VCaP (cell line): ENCODE results near the gene SAMMSON.
A peak's percentile ranks its signal among the peaks of the same experiment; 100 is the strongest.

Experiments
- H3K27ac ChIP-seq: fragments of 450-650 bp; 2 replicates; pipeline ENCODE4 v1.5.1; 2017
- TF ChIP-seq, protein P1 (sequence below): fragments of 450-650 bp; conservative IDR thresholded peaks from 2 replicates; pipeline ENCODE4 v1.5.1; 2017; ENCODE audit warnings: mild to moderate bottlenecking, moderate library complexity

SAMMSON gene

DNA sequence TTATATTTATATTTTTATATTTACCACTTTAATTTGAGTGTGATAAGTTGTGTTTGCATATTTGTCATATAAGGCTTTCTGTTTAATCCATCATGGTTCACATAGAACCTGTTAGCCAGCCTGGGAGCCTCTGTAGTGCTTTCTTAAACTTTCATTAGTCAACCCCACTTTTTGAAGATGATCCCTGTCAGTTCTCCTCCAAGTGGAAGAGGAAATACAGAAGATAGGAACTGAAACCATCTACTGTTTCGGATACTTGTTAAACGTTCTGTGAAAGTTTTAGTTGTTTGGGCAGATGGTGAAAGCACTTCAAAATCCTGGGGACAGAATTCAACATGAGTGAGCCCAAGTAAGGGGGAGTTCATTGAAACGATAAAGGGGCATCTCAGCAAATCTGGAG lies 4.6 kb upstream of the SAMMSON start:
- TF ChIP-seq, protein P1, sequence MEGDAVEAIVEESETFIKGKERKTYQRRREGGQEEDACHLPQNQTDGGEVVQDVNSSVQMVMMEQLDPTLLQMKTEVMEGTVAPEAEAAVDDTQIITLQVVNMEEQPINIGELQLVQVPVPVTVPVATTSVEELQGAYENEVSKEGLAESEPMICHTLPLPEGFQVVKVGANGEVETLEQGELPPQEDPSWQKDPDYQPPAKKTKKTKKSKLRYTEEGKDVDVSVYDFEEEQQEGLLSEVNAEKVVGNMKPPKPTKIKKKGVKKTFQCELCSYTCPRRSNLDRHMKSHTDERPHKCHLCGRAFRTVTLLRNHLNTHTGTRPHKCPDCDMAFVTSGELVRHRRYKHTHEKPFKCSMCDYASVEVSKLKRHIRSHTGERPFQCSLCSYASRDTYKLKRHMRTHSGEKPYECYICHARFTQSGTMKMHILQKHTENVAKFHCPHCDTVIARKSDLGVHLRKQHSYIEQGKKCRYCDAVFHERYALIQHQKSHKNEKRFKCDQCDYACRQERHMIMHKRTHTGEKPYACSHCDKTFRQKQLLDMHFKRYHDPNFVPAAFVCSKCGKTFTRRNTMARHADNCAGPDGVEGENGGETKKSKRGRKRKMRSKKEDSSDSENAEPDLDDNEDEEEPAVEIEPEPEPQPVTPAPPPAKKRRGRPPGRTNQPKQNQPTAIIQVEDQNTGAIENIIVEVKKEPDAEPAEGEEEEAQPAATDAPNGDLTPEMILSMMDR = no peak
- H3K27ac ChIP-seq = no peak overlapping the region

DNA sequence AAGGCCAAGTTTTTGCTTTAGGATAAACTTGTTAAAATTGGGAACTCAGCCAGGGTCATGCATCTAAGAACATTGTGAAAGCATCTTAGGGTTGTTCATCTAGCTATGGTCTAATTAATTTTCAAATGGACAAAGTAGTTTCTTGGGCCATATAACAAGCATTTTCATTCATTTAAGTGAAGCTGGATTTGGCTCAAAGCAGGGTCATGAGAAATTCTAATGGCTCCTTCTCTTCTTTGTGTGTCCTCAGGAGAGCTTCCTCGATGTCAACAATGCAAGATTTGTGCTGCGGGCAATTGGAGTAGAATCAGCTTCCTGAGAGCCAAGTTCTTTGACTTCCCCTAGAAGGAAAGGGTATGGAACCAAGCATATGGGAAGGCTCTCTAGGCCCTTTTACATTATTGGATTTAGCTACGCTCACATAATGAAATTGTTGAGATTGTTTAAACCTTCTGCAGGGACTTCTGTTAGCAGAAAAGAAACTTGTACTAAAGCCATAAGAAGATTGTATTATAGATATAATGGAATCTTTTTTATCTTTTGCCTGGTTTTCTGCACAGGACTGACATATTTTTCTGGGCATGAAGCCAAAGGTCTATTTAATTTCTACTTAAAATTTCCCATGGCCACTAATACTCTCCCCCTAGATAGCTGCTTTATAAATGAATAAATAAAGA lies 1.8 kb upstream of the SAMMSON start:
- peak overlapping the region; percentile 5 for H3K27ac ChIP-seq
- TF ChIP-seq, protein P1 = no peak

DNA sequence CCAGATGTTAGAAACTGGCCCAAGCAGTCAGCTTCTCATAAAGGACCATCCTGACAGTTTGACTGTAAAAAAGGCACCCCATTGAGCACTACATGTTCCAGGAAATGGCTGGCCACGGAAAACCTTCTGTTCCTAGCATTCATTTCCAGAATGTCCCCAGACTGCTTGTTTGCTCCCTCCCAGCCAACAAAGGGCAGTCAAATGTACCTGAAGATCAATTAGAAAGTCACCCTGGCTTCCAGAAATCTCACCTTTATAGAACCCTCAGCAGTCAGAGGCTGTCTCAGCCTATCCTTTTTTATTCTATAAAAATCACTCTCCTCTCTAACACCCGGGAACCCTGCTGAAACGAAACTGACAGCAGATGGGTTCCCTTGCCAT lies 784 bp upstream of the SAMMSON start:
- peak overlapping the region; percentile 5; the same call in 1 of the 2 replicates for H3K27ac ChIP-seq
- TF ChIP-seq, protein P1 = no peak

DNA sequence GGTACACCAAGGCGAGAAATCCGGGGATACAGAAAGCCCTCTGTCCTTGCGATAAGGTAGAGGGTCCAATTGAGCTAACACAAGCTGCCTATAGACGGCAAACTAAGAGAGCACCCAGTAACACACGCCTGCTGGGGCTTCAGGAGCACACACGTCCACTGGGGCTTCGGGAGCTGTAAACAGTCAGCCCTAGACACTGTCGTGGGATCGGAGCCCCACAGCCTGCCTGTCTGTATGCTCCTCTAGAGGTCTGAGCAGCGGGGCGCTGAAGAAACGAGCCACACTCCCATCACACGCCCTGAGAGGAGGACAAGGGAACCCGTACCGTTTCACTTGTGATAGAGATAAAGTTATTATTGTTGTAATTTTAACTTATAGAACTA lies 486 bp downstream of the SAMMSON start:
- no peak overlapping the region for H3K27ac ChIP-seq
- TF ChIP-seq, protein P1 = no peak

DNA sequence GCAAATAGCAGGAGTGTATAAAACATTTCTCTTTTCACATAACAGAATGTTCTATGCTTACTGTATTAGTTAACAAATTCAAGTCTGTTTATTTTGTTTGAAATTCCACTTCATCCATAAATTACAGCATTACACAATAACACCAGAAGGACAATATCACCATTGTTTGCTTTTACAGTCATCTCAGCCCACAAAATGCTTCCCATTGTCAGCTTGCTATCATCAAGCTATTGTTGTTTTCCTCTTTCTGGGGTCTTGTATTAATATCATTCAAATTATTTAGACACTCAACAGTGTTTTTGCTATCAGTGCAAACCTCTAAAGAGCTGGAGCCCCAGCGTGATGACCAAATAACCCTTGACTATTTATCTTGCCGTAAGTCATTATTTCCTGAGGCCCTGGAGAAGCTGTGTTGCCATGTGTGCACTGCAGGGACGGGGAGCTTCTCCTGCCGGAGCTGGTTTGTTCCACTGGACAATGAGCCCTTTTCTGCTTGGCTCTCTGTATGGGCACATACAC lies 1.1 kb downstream of the SAMMSON start:
- no peak overlapping the region for H3K27ac ChIP-seq
- TF ChIP-seq, protein P1 = no peak

DNA sequence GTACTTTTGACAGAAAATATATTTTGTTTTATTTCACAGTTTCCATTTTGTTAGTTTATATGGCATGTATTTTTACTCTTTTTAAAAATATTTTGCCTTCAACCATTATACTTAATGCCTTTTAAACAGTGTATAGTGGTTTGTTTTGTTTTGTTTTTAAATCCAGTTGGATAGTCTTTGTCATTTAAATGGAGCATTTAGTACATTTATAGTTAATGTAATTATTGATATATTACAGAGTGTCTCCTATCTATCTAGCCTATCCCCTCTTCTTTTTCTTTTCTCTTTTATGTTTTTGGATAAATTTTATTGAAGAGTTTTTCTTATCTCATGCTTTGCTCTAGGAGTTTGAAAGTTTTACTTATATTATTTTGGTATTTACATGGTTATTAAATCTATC lies 3.6 kb downstream of the SAMMSON start:
- TF ChIP-seq, protein P1 = no peak
- no peak overlapping the region for H3K27ac ChIP-seq

DNA sequence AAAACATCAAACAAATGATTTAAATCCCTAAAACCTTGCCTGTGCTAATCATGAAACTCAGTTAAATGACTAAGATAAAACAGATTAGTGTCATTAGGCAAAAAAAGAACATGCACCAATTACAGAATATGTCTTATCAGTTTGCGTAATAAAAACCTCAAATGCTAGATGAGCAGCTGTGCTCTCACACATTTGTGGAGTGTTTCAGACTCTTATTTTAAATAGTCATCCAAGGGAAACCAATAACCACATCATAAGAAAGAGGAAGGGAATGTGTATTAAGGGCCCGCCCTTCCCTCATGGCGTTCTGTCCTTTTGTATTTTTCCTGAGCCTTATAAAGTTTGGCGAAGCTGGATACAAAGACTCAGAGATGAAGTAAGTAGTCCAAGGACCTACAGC lies 6.6 kb downstream of the SAMMSON start:
- TF ChIP-seq, protein P1 = no peak
- no peak overlapping the region for H3K27ac ChIP-seq
